Limb (tissue), 2 donors: ENCODE results near the gene PERCC1.

Experiments used
- DNase-seq, 2 donors: peaks; one replicate each; pipeline ENCODE4 v3.0.0-alpha.2; 2016; ENCODE audit errors: extremely low spot score in 2 of 2

PERCC1 gene

DNA sequence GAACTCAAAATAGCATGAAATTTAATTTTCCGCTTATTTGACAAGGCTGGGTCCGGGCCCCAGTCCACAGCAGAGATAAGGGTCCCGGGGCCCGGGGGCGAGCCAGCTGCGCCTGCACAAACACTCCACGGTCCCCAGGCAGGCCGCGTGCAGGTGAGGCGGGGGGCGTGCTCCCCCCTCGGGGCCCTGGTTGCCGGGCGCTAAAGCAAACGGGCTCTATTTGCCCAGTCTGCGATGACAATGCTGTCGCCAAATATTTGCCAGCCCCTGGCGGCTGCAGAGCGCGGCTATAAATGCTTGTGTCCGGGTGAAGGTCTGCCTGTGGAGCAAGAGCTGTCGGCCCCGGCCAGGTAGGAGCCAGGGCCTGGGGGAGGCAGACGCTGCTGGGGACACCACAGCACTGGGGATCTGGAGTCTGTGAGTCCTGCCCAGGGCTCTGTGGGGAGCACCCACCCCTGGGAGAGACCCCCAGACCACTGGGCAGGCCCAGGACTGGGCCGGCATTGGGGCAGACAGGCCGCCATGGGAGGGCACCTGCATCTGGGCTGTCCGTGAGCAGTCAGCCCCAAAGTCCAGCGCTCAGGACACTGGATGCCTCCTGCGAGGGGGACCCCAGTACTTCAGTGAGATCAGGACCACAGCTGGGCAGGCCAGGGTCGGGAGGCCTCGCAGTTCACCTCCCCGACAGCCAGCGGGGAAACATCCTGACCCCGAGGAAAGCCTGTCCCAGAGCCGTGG, at the start of gene PERCC1:
TSS of gene PERCC1 (plus strand) at position 320 of the 738 bp plus-strand sequence. CDS start 1,516 bp downstream, outside the sequence.
- DNase-seq: no peak

DNA sequence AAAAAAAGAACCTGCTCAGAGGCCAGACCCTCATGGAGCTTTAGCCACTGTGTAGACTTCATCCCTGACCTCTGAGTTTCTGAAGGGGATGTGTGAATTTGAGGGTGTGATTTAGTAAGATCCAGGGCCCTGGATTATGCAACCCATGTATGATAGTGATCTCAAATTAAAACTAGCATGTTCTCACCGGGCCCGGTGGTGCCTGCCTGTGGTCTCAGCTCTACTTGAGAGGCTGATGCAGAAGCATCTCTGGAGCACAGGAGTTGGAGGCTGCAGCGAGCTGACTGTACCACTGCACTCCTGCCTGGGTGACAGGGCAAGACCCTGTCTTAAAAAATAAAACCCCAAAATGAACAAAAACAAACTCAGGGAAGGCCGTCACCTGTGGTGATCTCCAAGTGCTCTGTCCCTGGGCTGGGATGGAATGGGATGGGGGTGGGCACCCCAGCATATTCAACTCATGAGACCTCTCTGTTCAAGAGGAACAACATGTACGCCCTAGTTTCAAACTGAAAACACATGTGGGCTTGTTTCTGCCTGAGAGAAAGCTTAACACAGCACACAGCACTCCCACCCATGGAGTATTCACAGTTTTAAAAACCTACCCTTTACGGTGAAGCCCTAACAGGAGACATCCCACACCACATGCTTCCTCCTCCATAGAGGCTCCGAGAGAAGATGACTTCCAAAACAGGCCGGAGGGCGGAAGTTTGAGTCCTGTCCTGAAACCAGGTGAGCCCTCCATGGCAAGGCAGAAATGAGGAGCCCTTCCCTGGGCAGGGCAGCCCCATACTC, 49.1 kb upstream of the PERCC1 start:
- no peak for DNase-seq

DNA sequence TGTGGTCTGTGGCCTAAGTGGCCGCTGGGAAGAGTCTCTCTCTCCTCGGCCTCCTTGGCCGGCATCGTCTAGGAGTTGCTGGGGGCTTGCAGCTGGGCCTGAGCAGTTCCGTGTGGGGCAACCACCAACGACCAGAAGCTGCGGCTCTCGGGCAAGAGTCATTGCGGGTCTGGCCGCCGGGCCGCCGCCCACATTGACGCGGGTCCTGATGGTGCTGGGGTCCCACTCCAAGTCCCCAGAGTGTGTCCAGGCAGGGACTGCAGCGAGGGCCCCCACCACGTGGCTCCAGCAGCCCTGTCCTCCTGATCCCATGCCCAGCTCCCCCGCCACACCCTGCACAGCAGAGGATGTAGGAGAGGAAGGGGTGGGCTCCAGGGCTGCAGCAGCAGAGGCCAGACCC, 47.3 kb upstream of the PERCC1 start:
- no peak for DNase-seq

DNA sequence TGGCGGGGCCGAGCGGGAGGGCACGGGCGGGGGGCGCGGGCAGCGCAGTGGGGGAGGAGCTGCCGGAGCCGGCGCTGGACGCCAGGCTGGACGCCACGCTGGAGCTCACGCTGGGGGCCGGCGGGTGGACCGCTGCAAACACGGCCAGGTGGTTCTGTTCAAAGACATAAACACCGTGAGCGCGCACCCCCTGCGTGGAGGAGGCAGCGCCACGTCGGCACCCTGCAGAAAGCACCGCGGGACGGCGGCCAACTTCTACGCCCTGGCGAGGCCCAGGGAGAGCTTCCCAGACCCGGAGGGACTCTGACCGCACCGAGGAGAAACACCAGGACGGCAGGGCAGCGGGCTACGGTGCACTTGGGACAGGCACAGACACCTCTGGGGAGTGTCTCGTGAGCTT, 45.6 kb upstream of the PERCC1 start:
- no peak for DNase-seq

DNA sequence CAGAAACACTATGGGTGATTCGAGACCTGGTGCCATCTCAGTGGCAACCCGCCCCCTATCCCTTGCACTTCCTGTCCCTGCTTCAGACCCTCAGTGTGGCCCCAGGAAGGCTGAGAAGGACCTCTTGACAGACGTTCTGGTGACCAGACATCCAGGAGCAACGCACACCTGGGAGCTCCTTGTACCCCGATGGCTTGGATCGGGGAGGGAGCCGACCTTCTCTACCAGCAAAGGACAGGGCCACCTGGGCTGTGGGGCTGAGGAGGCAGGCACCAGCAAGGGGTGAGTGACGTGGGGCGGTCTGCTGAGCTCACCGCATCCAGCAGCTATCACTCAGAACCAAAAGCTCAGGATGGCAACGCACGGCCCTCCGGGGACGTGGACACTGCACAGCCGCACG, 43.5 kb upstream of the PERCC1 start:
- DNase-seq: no peak

DNA sequence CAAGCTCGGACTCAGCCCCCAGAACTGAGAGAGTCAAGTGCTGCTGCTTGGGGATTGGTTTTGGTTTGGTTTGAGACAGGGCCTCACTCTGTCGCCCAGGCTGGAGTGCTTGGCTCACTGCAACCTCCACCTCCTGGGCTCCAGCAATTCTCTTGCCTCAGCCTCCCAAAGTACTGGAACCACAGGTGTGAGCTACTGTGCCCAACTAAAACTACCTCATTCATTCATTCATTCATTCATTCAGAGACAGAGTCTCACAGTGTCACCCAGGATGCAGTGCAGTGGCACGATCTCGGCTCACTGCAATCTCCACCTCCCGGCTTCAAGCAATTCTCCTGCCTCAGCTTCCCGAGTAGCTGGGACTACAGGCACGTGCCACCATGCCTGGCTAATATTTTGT, 41.1 kb upstream of the PERCC1 start:
- DNase-seq: no peak

DNA sequence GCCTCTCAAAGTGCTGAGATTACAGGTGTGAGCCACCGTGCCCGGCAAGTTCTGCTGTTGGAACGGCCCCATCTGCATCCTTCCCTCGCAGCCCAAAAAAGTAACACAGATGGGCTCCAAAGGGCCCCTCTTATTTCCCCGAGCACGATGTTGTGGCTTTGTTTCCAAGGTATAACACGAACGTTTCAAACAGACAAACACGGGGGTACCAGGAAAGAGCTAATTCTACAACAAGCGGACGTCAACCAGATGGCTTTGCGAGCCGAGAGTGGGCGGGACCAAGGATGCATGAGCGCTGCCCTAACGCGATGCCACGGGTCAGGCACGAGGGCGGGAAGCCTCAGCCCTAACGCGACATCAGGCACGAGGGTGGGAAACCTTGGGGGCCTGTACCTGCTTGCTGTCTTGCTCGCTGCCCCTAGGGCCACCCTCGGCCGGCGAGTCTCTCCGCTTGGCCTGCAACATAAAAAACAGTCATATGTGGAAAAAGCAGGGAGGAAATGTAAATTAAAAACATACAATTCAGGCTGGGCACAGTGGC, 40.6 kb upstream of the PERCC1 start:
- DNase-seq: no peak

DNA sequence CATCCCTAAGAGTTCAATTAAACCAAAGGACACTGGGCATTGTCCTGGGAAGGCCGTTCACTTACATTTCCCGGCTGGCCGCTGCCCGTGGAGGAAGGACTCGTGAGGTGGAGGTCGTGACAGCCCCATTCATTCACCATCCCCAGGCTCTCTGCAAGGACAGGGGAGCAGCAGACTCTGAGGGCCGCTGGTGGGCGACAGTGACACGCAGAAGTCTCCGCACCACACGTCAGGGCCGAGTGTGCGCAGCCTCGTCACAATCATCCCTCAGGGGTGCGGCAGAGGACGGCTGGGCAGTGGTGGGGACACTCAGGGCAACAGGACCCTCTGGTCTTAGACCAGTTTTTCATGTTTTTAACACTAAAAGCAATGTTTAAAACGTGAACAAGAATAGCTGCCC, 38.1 kb upstream of the PERCC1 start:
- DNase-seq: no peak

DNA sequence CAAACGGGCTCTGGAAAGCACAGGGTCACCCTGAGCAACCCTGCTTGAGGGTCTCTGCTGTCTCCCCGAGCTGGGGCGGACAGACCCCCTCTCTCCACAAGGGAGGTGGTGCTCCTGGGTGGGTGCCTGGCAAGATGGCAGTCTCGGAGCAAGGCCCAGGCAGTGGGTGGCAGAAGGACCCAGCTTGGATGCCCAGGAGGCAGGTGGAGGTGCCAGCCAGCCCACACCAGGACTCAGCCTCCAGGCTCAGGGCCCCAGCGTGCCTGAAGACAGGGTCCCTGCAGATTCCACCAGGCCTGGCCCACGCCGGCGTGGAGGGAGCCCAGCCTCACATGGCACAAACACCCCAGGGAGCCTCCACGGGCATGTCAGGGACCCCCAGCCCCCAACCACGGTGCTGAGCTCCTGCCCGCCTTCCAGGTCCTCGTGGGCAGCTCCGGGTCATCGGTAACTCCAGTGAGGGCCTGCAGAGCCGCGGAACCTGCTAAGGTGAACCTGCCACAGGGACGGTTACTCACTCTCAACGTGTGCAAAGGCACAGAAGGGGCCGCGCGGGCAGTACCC, 37.2 kb upstream of the PERCC1 start:
- DNase-seq: no peak

DNA sequence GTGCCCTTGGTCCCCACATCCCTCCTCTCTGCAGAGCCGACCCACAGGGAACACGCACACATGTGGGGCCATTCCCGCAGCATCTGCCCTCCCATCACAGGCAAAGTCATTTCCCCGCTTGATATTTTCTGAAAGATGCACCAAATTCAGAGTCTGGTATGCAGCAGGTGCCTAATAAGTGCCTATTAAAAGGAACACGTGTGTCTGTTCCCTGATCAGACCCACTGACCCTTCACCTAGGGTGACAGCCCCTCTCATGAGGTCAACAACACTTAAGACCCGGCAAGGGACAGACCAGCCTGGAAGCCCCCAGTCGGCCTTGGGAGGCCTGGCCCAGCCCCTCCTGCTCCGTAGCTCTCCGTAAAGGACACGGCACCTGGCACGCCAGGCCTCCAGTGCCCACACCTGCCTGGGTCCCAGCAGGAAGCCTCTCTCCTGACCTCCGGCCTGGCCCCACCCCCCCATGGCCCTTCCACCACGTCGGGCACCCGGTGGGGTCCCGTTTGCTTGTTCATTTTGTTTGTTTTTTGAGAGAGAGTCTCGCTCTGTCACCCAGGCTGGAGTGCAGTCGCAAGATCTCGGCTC, 36.4 kb upstream of the PERCC1 start:
- no peak for DNase-seq

DNA sequence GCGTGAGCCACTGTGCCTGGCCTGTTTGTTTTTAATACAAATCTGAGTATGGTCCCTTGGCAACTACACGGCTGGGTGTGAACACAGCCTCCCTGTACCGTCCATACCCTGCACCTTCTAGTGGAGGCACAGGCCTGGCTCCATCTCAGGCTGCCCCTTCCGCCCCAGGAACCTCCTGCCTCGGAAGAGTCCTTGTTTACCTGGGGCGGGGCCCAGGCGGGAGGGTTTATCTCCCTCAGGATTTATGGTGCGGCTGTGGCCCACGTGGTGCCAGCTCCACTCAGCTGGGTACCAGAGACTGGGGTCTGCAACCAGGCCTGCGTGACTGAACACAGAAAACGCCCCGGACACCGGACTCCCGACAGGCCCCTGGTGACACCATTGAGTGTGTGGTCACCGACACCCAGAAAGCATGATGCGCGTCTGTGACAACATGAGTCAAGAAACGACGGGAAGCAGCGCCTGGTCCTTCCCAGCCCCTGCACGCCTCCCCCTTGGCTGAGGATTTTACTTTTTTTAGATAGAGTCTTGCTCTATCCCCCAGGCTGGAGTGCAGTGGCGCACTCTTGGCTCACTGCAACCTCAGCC, 35.3 kb upstream of the PERCC1 start:
- no peak for DNase-seq

DNA sequence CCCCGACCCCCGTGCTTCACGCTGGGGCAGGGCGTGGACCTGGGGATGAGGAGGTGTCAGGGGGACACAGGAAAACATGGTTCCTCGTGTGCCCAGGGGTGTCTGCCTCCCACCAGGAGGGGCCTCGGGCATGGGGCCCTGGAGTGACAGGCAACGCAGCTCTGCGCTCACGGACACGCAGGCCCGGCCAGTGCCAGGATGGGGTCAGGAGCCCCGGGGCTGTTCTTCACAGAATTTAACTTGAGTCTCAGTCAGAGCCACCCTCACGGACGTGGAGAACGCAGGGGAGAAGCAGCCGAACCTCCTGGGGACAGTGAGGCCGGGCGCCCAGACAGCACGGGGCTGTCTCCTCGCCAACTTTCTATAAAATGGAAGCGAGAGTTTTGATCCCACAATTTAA, 33.1 kb upstream of the PERCC1 start:
- no peak for DNase-seq

DNA sequence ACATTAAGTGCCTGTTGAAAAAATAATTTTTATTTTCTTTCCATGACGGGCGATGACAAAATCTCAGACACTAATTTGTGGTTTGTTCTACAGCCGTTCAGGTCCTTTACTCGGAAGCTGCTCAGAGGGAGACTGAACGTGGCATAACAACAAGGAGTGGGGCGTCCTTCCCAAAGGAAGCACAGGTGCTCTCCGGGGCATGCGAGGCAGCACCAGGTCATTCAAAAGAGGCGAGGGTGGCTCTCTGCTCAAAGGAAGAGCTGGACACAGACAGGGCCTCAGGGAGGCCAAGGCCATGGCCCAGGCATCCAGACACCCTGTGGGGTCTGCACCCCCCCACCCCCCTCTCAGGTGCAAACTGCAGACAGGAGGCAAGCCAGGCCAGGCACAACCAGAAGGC, 32.5 kb upstream of the PERCC1 start:
- DNase-seq: no peak

DNA sequence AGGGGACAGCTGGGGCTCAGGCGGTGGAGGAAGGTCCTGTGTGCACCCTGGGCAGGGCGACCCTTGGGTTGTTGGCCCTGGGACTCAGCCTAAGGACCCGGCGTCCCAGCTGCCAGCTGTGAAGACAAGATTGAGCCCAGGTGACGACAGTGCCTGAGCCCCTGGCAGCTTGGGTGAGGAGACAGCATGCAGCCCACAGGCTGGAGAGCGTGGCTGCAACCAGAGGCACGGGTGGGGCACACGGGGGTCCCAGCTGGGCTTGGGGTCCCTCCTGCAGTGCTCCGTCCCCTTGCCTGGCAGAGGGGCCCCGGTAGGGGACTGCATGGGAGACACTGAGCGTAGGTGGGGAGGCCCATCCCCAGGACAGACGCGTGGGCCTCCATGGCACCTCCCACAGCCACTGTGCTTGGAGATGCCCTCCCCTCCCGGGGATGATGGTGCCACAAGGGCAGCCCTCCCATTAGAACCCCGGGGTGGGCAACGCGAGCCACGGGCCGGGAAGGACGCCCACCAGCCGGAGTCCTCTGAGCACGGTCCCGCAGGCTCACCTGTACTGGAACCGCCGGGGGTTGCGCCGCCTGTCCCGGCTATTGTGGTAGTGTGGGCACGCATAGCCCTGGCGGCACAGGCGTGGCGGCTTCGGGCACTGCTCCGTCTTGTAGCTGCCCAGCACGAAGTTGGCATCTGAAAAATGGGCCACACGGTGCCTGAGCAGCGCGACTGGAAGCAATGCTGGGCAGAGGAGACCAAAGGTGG, 31.9 kb upstream of the PERCC1 start:
- DNase-seq: no peak

DNA sequence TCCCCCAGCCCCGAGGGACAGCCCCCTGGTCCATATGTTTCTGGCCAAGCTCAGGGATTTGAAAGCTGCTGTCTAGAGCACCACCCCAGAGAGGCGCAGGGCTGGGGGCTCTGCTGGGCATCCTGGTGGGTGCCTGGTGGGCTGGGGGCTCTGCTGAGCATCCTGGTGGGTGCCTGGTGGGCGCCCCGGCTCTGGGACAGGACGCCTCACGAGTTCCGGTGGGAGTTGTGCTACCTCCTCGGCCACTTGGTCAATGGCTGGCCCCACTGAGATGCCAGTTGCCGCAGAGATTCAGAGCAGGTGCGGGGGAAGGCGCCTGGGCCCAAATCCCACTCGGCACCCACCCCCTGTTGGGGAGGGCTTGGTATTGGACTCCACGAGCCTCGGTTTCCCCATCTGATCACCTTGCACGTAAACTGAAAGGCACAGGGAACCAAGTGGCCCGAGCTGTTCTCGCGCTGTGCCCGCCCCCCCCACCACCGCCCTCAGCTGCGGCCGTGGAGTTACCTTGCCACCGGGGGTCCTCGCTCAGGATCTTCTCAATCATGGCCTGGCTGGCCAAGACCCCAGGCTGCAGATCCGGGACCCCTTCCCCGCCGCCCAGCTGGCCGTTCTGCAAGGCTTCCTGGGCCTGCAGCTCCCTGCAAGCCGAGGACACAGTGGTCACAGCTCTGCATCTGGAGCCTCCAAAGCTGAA, 29.7 kb upstream of the PERCC1 start:
- no peak for DNase-seq

DNA sequence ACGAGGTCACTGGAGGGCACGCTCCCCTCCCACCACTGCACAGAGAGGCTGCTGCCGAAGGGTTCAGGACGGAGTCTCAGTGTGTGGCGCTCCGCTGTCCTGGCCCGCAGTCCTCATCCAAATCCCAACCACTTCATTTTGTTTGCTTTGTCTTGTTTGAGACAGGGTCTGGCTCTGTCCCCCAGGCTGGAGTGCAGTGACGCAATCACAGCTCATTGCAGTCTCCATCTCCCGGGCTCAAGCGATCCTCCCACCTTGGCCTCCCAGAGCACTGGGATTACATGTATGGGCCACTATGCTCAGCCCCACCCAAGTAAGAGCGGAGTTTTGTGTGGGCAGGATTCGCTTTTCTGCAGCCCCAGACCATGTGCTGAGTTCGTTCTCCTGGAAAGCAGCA, 29.1 kb upstream of the PERCC1 start:
- DNase-seq: no peak

DNA sequence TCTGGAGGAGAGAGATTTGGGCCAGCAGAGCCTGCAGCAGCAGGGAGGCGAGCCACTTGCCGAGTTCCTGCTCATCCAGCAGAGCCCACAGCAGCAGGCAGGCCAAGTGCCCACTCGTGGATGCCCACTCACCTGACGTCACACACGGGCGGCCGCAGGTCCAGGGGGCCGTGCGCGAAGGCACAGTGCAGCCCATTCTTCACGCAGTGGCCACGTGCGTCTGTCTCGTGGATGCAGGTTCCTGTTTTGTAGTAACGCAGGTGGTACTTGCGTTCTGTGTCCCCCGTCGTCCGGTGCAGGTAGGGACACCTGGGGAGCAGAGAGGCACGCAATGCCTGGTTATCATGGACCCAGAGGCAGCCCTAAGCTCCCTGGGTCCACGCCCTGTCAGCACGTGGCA, 27.8 kb upstream of the PERCC1 start:
- DNase-seq: no peak

DNA sequence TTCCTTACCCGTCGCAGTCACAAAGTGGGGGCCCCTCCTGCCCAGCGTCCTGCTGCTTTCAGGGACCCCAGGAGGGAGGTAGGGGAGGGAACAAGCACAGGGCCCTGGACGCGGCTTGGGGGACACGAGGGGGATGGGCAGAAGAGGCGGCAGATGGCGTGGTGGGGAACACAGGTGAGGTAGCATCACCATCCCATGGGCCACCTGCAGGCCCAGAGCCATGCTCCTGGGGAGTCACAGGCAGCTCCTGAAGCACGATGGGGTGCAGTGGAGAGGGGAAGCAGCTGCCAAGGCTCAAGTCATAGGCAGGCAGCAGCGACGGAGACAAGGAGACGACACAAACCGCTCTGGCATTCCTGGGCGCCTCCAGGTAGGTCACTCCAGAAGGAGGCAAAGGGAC, 27.1 kb upstream of the PERCC1 start:
- DNase-seq: no peak

DNA sequence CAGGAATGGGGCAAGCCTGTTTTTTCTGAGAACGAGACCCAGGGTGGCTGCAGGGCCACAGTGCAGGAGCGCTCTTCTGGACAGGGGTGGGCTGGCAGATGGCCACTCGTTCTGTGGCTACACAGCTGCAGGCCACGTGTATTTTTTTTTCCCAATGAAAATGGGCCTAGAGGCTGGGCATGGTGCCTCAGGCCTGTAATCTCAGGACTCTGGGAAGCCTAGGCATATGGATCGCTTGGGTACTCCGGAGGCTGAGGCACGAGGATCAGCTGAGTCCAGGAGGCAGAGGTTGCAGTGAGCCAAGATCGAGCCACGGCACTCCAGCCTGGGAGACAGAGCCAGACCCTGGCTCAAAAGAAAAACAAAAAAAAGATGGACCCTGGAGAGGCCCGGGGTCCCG, 23.1 kb upstream of the PERCC1 start:
- no peak for DNase-seq

DNA sequence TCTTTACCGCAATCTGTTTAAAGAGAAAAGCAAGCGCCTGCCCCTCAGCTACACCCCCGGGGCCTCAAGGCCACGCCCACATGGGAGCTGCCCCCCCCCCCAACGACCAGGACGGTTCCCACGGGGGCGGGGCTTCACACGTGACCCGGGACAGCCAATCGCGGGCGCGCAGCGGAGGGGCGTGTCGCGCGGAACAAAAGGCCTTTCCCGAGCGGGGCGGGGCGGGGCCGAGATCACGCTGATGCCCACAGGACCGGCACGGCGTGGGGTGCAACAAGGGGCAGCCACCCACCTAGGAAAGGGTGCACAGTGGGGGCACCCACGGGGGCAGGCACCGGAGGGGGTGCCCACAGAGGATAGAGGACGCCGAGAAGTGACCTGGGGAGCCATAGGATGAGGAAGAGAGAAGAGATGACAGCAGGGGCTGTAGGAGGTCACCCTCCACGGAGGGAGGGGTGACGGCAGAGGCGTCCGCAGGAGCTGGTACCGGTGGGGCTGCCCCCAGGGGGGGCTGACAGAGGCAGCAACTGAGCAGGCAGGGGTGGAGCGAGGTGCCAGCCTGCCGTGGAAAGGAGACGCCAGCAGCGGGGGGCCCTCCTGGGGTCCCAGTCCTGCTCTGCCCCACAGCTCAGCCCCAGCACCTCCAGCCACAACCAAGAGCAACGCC, 22.6 kb upstream of the PERCC1 start:
- peak; percentile 84 to 97 for DNase-seq
